Ascending aorta (tissue), 2 donors: Measurements from ENCODE around the gene TMCO6. TPM values are rescaled to one million over a fixed set of nuclear protein-coding genes. Genes with fewer than 3 reads are reported as not detected.
"Not testable (repeated sequence)": the region's sequence is repeated elsewhere in the genome, so short reads cannot be mapped to it uniquely, and the experiment has no call there.

ENCODE experiments used
- DNase-seq, 2 donors: peaks; one replicate each; pipeline ENCODE4 v3.0.0-alpha.2; 2019; ENCODE audit warnings: low spot score in 2 of 2
- H3K27ac ChIP-seq, 2 donors: fragments of 200-600 bp; sonication (generic); one replicate each; pipeline ENCODE4 v1.5.1; 2016 to 2017; ENCODE audit warnings: mild to moderate bottlenecking in 1 of 2
- H3K27me3 ChIP-seq: fragments of 200-600 bp; sonication (generic); one replicate; pipeline ENCODE4 v1.5.1; 2017
- H3K36me3 ChIP-seq, 2 donors: fragments of 200-600 bp; sonication (generic); one replicate each; pipeline ENCODE4 v1.5.1; 2016
- H3K4me1 ChIP-seq, 2 donors: fragments of 200-600 bp; sonication (generic); one replicate each; pipeline ENCODE4 v1.5.1; 2016 to 2017; ENCODE audit warnings: mild to moderate bottlenecking in 1 of 2
- H3K4me3 ChIP-seq, 2 donors: fragments of 200-600 bp; sonication (generic); one replicate each; pipeline ENCODE4 v1.5.1; 2016 to 2017; ENCODE audit warnings: mild to moderate bottlenecking in 1 of 2
- H3K9me3 ChIP-seq, 2 donors: fragments of 200-600 bp; sonication (generic); one replicate each; pipeline ENCODE4 v1.5.1; 2016
- intact Hi-C: fragments of 100-400 bp; cut with DNase I; formaldehyde crosslinking; loops from one replicate; pipeline ENCODE4 v1.15.1; 2023
- total RNA-seq: library from RNA; depleted of rRNA; stranded (reverse); fragments of >200 nt; gene quantifications from one replicate; pipeline ENCODE4 v1.1.0, GENCODE V29; 2016
- TF ChIP-seq, protein P1 (sequence below), 3 experiments: fragments of 200-600 bp in 2 of 3; fragments of 450-650 bp in 1 of 3; sonication (generic) in 2 of 3; IDR thresholded peaks; one replicate each; pipeline ENCODE4 v1.5.1; 2016 to 2019; ENCODE audit warnings: antibody characterized with exemption in 3 of 3, mild to moderate bottlenecking in 1 of 3, moderate library complexity in 1 of 3

The TMCO6 gene
- total RNA-seq, 1 donor from 2014 or later, result 87.7 TPM

DNA sequence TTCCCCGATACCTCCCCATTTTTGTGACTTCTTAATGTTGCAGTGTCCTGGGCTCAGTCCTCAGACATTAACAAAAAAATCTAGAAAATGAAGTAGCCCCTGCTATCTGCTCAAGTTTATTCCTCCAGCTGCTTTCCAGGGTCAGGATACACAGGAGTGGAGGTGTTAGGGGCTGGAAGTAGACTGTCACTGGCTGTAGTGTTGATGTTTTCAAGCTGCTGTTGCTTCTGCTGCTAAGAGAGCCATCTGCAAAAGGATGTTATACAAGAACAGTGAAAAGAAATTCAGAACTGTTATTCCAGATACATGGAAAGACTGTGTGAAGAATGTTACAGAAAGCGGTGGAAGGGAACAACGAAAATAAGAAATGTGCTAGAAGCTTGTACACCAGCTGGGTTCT is 16.9 kb upstream of the TMCO6 start:
- intact Hi-C loops, result no loop called here
- Histone ChIP-seq H3K36me3 (no peaks in the 10 kb centered on the region), H3K27ac (no peak overlapping the region), H3K9me3 (no peaks in the 10 kb centered on the region), H3K27me3 (no peaks in the 10 kb centered on the region), H3K4me1 (no peaks in the 10 kb centered on the region), H3K4me3 (no peak overlapping the region)
- no peak for DNase-seq
- TF ChIP-seq, protein P1, sequence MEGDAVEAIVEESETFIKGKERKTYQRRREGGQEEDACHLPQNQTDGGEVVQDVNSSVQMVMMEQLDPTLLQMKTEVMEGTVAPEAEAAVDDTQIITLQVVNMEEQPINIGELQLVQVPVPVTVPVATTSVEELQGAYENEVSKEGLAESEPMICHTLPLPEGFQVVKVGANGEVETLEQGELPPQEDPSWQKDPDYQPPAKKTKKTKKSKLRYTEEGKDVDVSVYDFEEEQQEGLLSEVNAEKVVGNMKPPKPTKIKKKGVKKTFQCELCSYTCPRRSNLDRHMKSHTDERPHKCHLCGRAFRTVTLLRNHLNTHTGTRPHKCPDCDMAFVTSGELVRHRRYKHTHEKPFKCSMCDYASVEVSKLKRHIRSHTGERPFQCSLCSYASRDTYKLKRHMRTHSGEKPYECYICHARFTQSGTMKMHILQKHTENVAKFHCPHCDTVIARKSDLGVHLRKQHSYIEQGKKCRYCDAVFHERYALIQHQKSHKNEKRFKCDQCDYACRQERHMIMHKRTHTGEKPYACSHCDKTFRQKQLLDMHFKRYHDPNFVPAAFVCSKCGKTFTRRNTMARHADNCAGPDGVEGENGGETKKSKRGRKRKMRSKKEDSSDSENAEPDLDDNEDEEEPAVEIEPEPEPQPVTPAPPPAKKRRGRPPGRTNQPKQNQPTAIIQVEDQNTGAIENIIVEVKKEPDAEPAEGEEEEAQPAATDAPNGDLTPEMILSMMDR (IDR thresholded peaks at IDR 0.05), result no peak

DNA sequence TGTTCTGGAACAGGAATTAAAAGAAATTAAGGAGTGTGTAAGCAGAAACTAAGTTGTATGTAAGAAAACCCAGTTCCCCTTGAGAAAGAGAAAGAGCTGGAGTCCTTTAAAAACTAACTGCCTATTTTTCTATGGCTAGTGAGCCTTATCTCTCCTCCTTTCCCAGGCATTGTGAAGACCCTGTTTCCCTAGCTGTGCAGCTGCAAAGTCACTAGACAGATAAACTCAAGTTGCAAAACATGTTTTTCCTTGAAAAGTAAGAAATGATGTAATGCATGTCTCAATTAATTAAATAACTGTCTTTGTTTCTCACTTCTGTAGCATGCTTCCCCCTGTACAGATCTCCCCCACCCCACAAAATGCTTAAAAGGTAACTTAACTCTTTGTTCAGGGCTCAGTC is 16.2 kb upstream of the TMCO6 start:
- DNase-seq, H3K27ac ChIP-seq, H3K4me1 ChIP-seq, H3K36me3 ChIP-seq, H3K27me3 ChIP-seq, intact Hi-C loops, H3K9me3 ChIP-seq, H3K4me3 ChIP-seq: not testable (repeated sequence)

DNA sequence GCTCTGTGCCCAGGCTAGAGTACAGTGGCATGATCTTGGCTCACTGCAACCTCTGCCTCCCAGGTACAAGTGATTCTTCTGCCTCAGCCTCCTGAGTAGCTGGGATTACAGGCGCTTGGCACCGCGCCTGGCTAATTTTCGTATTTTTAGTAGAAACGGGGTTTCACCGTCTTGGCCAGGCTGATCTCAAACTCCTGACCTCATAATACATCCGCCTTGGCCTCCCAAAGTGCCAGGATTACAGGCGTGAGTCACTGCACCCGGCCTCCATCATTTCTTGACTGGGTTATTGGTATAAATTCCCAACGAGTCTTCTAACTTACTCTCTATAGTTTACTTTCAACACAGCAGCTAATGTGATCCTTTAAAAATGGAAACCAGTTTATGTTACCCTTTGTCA is 14.4 kb upstream of the TMCO6 start:
- H3K4me3 ChIP-seq, DNase-seq, H3K27me3 ChIP-seq, H3K27ac ChIP-seq, H3K9me3 ChIP-seq, H3K4me1 ChIP-seq, intact Hi-C loops, H3K36me3 ChIP-seq: not testable (repeated sequence)

DNA sequence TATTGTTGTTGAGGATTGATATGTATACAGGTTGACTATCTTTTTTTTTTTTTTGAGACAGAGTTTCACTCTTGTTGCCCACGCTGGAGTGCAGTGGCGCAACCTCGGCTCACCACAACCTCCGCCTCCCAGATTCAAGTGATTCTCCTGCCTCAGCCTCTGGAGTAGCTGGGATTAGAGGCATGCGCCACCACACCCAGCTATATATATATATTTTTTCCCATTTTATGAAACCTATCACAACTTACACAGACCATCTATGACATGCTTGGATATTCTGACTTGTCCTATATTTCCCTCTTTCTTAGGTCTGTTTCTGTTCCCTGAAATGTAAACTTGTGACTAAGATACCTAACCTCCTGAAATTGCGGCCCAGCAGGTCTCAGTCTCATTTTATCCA is 11.3 kb upstream of the TMCO6 start:
- Histone ChIP-seq H3K27ac (no peak overlapping the region), H3K9me3 (no peaks in the 10 kb centered on the region), H3K4me3 (no peak overlapping the region), H3K27me3 (no peaks in the 10 kb centered on the region), H3K4me1 (peaks cover 0 to 2% of the 10 kb centered on the region in 2 donors), H3K36me3 (no peaks in the 10 kb centered on the region)
- TF ChIP-seq, protein P1 (IDR thresholded peaks at IDR 0.05), result no peak
- DNase-seq, result no peak
- intact Hi-C loops, result no loop called here

DNA sequence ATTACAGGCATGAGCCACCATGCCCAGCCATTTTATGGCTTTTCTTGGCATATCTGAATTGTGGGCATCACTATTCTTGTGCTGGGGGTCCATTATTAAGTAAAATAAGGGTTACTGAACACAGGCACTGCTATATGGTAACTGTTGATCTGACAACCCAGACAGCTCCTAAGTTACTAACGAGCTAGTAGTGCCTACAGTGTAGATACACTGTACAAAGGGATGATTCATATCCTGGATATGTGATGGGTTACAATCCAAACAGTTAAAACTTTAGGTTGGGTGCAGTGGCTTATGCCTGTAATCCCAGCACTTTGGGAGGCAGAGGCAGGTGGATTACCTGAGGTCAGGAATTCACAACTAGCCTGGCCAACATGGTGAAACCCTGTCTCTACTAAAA is 10.5 kb upstream of the TMCO6 start:
- Histone ChIP-seq H3K27ac (no peak overlapping the region), H3K4me3 (no peak overlapping the region), H3K27me3 (no peaks in the 10 kb centered on the region), H3K36me3 (no peaks in the 10 kb centered on the region), H3K9me3 (no peaks in the 10 kb centered on the region), H3K4me1 (peaks cover 0 to 4% of the 10 kb centered on the region in 2 donors)
- intact Hi-C loops, result no loop called here
- TF ChIP-seq, protein P1 (IDR thresholded peaks at IDR 0.05), result no peak
- no peak for DNase-seq

DNA sequence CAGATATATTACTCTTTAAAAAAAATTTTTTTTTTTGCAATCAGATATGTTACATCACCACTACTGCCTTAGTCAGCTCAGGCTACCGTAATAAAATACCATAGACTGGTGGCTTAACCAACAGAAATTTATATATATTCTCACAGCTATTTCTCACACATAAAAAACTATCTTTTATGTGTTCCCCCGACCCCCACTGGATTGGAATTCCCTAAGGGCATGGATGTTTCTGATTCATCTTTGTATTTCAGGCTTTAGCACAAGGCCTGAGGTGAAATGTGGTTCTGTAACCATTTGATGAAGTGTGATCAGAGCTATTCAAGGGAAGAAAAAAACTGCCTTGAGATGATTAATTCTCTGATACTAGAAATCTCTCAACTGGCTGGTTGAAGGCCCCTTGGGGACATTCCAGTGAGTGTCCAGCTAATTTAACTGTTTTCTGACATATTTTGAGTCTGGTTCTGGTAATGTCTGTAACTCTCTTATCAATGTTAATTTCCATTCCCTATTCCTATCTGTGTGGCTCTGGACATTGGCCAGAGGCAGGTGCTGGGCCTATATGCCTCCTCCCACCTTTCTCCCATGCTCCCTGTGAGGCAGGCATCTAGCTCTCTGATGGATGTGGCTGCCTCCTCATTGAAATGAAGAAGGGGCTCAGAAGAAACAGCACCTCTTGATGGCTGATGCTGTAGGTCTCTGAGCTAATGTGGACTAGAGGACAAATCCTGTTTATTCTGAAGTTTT is 8.8 kb upstream of the TMCO6 start:
- Histone ChIP-seq H3K4me1 (peaks cover 0 to 4% of the 10 kb centered on the region in 2 donors), H3K36me3 (no peaks in the 10 kb centered on the region), H3K4me3 (peak overlapping the region in 1 of 2 donors; percentile 75), H3K9me3 (no peaks in the 10 kb centered on the region), H3K27ac (peak overlapping the region in 1 of 2 donors; percentile 26), H3K27me3 (no peaks in the 10 kb centered on the region)
- TF ChIP-seq, protein P1 (IDR thresholded peaks at IDR 0.05), result no peak
- intact Hi-C loops, result no loop called here
- DNase-seq, result no peak

DNA sequence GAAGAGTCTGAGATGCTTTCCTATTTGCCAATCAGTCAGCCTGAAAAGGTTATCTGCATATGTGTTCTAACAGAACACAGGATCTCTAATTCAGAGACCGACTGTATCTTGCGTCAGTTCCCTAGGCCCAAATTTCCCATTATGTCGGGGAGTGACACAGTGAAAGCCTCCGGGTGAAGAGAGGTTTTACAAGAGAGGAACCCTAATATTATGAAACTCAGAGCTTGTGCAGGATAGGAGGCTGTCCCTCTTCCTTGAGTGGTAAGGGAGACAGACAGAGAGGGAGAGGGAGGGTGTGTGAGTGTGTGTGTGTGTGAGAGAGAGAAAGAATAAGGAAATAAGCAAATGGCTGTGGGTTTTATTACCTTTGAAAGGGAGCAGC is 8.2 kb upstream of the TMCO6 start:
- intact Hi-C loops, result no loop called here
- no peaks in the 10 kb centered on the region for H3K27me3 ChIP-seq
- peak overlapping the region in 1 of 2 donors; percentile 26 for H3K27ac ChIP-seq
- H3K9me3 ChIP-seq, result no peaks in the 10 kb centered on the region
- peaks cover 0 to 4% of the 10 kb centered on the region in 2 donors for H3K4me1 ChIP-seq
- no peak for DNase-seq
- TF ChIP-seq, protein P1 (IDR thresholded peaks at IDR 0.05), result no peak
- H3K36me3 ChIP-seq, result no peaks in the 10 kb centered on the region
- peak overlapping the region in 1 of 2 donors; percentile 75 for H3K4me3 ChIP-seq
